Thyroid gland (tissue), 4 donors: ENCODE results near the gene SMIM11.

Experiments
- POLR2A ChIP-seq, 2 donors: fragments of 450-650 bp; IDR thresholded peaks; one replicate each; pipeline ENCODE4 v1.6.1; 2017; ENCODE audit warnings: antibody characterized with exemption in 2 of 2, mild to moderate bottlenecking in 2 of 2, moderate library complexity in 1 of 2
- TF ChIP-seq, protein P1 (sequence below), 6 experiments: fragments of 200-600 bp in 3 of 6; fragments of 450-650 bp in 3 of 6; sonication (generic) in 3 of 6; IDR thresholded peaks; one replicate each; pipeline ENCODE4 v1.5.1; 2016 to 2019; ENCODE audit warnings: antibody characterized with exemption in 6 of 6, mild to moderate bottlenecking in 2 of 6, inconsistent platforms in 1 of 6, moderate library complexity in 1 of 6

DNA sequence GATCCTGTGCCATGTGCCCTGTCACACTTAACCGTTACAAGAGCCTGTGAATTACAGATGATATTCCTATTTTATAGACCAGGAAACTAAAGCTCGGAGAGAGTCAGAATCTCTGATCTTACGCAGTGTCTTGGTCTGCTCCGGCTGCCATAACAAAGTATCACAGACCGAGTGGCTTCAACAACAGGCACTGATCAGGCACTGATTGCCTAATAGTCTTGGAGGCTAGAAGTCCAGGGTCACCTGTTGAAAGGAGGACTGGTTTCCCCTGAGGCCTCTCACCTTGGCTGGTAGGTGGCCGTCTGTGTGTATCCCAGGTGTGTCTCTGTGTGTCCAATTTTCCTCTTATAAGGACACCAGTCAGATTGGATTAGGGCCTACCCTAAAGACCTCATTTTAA is 43.0 kb upstream of the SMIM11 start:
- TF ChIP-seq, protein P1, sequence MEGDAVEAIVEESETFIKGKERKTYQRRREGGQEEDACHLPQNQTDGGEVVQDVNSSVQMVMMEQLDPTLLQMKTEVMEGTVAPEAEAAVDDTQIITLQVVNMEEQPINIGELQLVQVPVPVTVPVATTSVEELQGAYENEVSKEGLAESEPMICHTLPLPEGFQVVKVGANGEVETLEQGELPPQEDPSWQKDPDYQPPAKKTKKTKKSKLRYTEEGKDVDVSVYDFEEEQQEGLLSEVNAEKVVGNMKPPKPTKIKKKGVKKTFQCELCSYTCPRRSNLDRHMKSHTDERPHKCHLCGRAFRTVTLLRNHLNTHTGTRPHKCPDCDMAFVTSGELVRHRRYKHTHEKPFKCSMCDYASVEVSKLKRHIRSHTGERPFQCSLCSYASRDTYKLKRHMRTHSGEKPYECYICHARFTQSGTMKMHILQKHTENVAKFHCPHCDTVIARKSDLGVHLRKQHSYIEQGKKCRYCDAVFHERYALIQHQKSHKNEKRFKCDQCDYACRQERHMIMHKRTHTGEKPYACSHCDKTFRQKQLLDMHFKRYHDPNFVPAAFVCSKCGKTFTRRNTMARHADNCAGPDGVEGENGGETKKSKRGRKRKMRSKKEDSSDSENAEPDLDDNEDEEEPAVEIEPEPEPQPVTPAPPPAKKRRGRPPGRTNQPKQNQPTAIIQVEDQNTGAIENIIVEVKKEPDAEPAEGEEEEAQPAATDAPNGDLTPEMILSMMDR (IDR thresholded peaks at IDR 0.05), result no peak
- TF ChIP-seq POLR2A (IDR thresholded peaks at IDR 0.05), result no peak
